HG03135 (cell line): Measurements from ENCODE around the gene SPINT3.

Experiments
- ATAC-seq: cut with Tn5 transposase; IDR thresholded peaks from one replicate; pipeline ENCODE4 v1.9.1; 2021; ENCODE audit warnings: mild to moderate bottlenecking, moderate library complexity; ENCODE audit not compliant: unreplicated experiment

SPINT3 gene, protein sequence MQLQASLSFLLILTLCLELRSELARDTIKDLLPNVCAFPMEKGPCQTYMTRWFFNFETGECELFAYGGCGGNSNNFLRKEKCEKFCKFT

DNA sequence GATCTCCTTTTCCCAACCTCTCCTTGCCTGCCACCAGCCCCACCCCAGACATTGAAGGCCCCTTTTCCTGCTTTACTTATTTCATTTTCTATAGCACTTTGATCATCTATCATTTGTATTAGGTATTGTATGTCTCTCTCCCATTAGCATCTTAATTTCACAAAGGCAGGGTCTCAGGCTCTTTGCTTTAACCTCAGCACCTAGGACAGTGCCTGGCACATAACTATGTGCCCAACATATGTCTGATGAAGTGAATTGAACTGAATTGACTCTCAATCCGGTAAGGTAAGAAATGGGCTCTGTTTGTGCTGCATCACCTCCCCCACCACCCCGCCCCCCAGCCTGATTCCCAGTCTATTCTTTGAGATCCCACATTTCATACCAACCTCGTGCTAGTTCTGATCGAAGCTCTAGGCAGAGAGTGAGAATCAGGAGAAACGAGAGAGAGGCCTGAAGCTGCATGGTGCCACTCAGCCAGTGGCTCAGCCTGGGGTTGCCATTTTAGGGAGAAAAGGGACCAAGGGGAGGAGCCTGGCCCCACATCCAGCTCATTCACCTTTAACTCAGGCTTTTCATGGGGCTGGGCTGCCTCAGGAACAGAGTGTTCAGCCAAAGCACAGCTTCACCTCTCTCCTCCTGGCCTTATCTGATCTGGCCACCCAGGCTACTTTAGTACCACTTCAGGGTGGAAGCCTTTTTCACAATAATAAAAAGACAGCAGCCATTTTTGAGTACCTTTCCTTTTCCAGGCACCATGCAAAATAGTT, at the start of gene SPINT3:
Gene SPINT3 (minus strand): TSS at position 476 of the 767 bp plus-strand sequence. CDS start 14 bp downstream, at position 462.
- ATAC-seq: no peak

DNA sequence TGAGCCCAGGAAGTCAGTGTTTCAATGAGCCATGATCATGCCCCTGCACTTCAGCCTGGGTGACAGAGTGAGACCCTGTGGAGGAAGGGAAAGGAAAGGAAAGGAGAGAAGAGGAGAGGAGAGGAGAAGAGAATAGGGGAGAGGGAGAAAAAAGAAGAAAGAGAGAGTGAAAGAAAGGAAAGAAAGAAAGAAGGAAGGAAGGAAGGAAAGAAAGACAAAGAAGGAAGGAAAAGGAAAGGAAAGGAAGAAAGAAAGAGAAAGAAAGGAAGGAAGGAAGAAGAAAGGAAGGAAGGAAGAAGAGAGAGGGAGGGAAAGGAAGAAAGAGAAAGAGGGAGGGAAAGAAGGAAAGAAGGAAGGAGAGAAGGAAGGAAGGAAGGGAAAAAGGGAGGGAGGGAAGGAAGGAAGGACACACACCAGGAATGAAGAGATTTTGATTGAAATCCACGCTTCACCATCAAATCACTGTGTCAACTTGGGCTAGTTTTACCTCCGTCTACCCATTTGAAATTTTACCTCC, 49.4 kb upstream of the SPINT3 start:
- no peak for ATAC-seq

DNA sequence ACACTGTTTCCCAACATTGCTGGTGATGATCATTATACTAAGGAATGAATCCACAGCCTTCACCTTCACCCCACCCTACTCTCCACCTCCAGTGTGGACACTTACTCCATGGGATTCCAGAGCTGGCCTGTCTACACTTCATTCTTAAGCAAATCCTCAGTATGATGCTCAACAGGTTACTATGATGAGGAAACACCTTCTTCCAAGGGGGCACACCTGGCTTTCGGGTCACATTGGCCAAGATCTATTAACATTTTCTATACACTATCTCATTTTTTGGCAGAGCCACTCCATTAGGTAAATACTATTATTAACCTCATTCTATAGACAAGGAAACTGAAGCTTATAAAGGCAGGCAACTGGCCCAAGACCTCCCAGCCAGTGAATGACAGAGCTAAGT, 39.8 kb upstream of the SPINT3 start:
- no peak for ATAC-seq

DNA sequence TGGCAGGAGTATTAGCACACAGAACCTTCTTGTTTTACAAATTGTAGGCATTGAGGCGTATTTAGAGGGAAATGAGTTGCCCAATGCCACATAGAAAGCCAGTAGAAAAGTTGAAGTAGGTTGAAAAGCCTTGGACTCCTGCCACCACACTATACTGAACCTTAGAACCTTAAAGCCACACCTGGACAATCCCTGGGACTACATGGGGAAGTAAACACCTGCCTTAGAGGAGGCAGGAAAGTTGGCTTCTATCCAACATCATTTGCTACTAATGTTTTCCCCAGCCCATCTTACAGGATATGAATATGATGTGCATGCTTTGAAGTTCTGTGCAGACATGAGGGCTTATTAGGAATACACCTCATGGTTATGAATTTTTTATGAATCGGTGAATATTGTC, 37.0 kb upstream of the SPINT3 start:
- ATAC-seq: no peak

DNA sequence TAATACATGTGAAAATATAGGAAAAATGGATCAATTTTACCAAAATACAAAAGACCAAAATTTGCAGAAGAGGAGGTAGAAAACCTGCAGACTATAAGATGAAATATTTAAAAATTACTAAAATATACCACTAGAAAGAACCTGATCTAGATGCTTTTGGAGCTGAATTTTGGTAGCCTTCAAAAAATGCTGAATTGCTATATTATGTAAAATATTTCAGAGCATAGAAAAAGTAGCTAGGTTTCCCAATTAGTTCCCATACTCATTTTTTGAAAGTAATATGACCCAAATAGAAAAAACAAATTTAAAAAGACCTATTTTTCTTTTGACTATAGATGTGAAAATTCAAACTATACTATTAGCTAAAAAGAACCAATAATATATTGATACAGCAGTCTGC, 35.3 kb upstream of the SPINT3 start:
- no peak for ATAC-seq

DNA sequence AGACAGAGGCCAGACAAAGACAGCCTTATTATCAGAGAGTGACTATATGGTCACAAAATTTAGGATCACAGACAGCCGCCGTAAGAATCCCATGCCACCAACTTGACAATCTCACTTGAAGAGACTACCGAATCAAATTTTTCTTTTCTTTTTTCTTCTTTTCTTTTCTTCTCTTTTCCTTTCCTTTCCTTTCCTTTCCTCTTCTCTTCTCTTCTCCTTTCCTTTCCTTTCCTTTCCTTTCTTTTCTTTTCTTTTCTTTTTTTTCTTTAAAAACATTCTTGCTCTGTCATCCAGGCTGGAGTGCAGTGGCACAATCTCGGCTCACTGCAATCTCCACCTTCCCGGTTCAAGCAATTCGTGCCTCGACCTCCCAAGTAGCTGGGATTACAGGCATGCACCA, 33.0 kb upstream of the SPINT3 start:
- ATAC-seq: no peak

DNA sequence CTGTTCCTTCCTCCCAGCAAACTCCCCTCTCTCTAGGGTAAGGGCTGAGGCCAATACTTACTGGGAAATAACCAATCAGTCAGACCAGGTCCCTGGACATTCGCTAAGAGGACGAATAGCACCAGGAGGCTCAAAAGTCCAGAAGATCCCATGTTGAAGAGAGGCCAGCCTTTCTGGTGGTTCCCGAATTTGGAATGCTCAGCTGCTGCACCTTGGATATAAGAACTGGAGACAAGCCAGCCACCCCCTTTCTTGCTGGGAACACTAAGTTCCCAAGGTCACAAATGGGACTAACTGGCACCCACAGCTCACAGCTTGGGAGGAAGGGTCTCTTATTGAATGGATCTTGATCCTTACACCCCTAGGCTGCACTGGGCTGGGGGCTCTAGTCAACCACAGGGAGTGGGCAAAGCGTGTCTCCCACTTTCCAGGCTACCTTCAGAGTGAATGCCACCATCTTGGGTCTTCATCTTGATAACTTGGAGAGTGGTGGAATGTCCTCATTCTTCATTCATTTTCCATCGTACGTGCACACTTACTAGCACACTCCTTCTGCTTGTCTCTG, 31.9 kb upstream of the SPINT3 start, which contains the start of gene EPPIN:
Gene EPPIN (minus strand): TSS at position 196 of the 565 bp plus-strand sequence. CDS start 44 bp downstream, at position 152.
- ATAC-seq: no peak

DNA sequence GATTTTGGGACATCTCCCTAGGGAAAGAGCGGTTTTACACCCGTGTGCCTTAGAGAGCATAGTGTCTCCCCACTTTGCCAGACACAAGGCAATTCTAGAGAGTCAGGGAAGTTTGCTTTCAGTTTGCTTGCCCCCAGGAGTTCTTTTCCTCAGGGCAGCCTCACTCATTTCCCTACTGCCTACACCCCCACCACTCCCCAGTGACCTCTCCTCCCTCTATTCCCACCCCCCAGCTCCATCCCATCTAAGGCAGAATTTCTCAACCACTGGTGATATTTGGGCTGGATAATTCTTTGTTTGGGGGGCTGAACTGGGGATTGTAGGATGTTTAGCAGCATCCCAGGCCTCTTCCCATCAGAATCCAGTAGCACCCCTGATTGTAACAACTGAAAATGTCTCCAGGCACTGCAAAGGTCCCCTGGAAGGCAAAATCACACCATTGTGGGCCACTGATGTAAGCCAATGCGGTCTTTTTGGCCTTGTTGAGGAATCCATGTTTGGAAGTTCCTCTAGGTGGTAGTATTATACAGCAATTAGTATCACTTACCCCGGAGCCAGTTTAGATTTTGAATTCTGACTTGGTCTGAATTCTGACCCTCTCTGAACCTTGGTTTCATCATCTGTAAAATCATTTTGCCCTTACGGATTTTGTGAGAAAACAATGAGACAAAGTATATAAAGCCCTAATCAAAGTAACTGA, 30.5 kb upstream of the SPINT3 start:
- ATAC-seq: no peak

DNA sequence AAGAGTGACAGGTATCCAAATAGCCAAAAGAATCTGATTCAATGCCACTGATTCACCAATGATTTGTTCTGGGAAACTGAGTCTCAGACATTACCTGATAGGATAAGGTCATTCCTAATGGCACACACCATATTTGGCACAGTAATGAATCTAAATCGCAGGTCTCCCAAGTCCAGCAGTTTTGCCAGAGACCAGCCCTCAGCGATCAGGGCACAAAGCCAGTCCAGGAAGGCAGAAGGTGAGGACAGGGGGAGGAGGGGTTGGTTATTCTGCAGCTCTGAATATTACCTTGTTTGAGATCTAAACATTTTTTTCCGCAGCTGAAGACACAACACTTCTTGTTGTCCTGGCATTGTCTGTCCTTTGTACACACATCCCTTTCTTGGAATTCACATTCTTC, 29.9 kb upstream of the SPINT3 start:
- ATAC-seq: no peak

DNA sequence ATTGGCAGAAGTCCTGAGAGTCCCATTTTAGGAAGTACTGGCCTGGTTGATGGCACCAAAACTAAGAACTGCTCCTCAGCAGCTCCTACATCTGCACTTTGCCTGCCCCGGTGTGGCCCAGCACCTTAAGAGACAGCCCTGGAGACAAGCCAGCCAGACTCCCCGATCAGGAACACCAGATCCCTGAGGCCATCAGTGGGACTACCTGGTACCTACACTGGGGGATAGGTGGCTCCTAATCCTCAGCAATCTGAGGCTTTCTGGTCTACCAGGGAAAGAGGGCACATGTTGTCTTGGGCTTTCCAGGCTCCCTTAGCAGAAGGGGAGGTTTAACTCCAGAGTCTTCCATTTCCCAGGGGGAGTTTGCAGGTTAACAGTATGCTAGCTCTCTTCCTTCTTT, 24.0 kb upstream of the SPINT3 start, which contains the start of gene WFDC6:
Gene WFDC6 (minus strand): TSS at position 101 of the 400 bp plus-strand sequence. CDS start 75 bp downstream, at position 26.
- no peak for ATAC-seq

DNA sequence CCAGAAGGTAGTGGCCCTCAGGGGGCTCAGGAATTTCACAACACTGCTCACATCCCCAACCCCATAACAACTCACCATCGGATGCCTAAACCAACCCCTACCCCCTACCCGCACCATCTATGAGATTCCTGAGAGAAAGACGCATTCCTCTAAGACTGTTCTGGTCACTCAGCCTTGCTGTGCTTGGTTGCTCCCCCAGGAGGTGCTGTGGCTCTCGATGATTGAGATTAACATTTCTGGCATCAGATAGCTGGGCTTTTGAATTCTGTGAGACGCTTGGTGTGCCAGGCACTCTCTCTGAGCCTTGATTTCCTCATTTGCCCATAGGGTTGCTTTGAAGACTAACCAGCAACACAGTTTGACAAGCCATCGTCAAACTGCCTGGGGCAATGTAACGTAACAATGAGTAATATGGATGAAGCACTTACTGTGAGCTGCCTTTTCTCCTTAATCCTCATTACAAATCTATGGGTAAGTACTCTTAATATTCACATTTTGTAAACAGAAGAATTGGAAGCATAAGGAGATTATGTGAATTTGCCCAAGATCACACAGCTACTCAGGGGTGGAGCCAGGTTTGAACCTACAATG, 22.9 kb upstream of the SPINT3 start:
- no peak for ATAC-seq

DNA sequence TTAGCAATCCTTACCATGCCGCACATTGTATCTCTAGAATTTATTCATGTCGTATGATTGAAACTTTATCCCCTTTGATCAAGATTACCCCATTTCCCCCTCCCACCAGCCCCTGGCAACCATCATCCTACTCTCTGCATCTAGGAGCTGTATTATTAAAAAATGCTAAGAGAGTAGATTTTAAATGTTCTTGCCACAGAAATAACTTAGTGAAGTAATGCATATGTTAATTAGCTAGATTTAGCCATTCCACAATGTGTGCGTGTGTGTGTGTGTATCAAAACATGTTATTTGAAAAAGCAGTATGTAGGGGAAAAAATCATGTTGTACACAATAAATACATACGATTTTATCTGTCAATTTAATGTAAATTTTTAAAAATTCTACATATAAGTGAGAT, 11.9 kb upstream of the SPINT3 start:
- no peak for ATAC-seq

DNA sequence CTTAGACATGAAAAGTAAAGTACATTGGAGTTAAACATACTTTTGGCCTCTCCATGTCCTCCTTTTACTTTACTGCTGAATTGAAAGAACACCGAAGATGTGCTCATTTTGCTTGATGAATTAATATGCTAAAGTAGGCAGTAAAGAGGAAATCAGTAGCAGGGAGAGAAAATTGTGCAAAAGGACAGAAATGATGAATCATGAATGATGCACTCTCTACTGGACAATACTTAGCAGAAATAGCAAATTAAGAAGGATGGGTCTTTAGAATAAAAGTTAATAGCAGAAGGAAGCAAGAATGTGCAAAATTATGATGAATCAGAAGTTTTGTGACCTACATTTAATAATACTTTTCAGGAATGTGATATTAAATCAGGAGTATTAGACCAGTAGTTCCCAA, 8.4 kb upstream of the SPINT3 start:
- ATAC-seq: no peak

DNA sequence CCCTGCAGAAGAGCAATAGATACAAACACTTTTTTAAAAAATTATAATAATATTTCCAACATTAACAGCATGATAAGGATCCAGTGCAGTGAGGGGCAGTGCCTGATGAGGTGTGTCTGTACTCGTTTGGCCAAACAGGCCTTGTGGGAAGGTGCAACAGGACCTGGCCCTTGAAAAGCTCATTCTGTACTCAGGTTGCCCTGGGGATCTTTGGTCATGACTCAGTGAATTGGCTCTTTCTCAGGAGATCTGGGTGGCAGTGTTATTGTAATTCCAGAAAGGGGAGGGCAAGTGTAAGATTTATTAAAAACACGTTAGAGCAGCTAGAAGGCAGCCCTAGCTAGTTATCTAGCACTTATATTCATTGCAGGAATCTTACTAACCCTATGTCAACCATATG, 2.9 kb upstream of the SPINT3 start:
- no peak for ATAC-seq

DNA sequence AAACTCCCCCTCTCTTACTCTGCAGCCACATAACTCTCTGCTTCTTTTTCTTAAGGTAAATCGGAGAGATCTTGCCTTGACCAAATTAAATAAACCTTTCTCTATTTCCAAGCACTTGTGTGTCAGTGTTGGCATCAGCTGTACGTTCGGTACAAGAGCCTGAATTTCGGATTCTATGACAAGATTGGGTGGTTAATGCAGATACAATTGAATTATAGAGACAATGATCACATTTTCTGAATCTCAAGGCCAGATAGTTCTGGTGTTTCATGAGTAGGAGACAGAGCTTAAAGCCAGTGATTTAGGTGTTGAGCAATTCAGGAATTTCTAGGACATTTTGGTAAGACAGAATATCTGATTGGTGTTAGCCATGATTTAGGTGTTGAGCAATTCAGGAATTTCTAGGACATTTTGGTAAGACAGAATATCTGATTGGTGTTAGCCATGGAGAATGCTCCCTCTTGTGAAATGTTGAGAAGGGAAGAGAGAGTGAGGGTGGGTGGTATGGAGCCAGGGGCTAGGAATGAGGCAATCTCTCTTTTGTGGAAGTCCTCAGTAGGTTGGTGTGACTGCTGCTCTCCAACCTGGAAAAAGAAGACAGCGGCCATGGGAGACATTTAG, 5.1 kb downstream of the SPINT3 start:
- ATAC-seq: no peak

DNA sequence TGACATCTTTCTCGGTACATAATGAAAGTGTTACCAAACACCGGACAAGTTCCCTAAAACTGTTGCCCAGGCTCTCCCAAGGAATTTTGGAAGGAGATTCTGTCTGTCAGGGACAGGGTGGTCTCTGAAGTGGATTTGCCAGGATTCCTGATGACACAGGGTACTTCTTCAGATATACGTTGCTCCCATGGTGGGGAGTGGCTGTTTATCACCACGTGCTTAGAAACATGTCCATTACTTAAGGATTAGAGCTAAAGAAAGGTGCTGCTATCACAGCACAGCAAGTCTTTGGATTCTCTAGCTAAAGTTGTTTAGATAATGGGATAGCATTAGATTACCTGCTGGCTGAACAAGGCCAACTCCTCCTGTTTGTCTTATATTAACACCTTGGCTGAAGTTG, 6.3 kb downstream of the SPINT3 start:
- no peak for ATAC-seq

DNA sequence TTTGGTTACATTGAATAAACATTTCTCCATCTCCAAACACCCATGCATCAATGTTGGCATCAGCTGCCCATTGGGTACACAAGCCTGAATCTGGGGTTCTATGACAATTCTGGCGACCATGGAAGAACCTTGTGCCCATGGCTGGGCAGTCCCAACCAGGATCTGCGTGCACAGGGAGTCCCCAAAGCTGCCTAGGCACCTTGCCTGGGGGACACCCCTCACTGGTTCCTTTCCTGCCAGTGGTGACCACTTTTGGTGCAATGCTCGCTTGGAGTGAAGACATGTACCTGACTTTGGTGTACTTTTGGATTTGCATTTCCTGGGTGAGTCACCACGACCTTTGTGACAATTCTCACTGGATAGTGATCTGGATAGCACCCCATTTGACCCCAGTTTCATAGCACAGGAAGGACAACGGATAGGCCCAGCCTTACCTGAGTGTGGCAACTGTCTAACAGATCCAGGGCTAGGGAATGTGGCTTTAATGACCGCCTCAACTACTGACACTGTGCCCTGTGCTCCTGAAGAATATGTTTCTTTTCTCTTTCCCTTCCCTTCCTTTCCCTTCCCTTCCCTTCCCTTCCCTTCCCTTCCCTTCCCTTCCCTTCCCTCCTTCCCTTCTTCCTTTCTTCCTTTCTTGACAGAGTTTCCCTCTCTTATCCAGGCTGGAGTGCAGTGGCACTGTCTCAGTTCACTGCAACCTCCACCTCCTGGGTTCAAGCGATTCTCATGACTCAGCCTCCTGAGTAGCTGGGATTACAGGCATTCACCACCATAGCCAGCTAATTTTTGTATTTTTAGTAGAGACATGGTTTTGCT, 7.1 kb downstream of the SPINT3 start:
- ATAC-seq: no peak

DNA sequence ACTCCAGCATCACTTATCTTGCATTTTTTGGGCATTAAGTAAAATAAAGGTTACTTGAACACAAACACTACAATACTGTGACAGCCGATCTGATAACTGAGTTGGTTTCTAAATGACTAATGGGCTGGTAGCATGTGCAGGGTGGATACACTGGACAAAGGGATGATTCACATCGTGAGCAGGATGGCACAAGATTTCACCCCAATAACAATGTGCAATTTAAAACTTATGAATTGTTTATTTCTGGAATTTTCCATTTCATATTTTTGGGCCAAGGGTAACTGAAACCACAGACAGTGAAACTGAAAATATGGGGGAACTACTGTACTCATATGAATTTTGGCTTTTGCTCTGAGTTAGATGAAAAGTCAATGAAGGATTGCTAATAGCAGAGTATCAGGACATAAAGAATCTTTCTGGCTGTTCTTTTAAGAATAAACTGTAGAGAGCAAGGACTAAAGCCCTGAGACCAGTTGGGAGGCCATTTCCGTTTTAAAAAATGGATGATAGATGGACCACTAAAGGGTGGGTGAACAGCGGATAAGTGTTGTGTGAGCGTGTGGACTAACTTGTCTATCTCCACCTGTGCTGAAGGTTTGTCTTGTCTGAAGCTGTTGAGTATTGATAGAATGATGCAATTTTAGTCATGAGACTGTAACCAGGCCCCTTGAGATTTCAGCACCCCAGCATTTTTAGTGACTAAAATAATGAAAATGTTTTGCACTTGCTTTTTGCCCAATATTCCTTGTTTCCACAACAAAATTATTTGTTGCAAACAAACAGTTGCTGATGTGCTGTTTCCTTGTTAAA, 8.2 kb downstream of the SPINT3 start:
- ATAC-seq: no peak

DNA sequence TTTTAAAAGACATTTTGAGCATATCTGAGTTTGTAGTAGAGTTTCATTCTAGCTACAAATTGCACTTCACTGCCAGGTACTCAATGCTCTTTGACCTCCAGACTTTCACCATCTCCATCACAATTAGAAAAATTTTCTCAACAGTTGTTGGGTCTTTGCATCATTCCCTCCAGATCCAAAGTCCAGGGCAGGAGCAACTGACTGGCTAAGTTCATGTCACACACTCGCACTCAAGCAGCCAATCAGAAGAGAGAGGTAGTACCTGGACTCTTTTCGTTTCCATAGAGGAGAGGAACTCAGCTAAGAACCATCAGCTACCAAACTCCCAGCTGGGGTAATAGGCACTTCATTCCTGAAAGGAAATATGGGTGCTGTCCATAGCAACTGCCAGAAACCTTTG, 9.0 kb downstream of the SPINT3 start:
- ATAC-seq: no peak
